GM23338 (cell line): ENCODE data around the gene ILK. TPM values are rescaled to one million over a fixed set of nuclear protein-coding genes. Genes with fewer than 3 reads are reported as not detected.

Source experiments
- ATAC-seq: fragments of 200-7000 bp; cut with Tn5 transposase; 3 replicates; pipeline ENCODE4 v1.9.1; 2020
- DNase-seq: peaks from one replicate; pipeline ENCODE4 v3.0.0-alpha.2; 2015; ENCODE audit warnings: low spot score
- H2AFZ ChIP-seq: fragments of 200-600 bp; sonication (generic); 2 replicates; pipeline ENCODE4 v1.8.0; 2016; ENCODE audit warnings: antibody characterized with exemption, mild to moderate bottlenecking, moderate library complexity
- H3F3A ChIP-seq: fragments of 200-600 bp; sonication (generic); replicated peaks from 2 replicates; pipeline ENCODE4 v1.8.0; 2017; ENCODE audit warnings: antibody characterized with exemption, mixed run types, low read depth
- H3K27ac ChIP-seq: fragments of 200-600 bp; sonication (generic); 2 replicates; pipeline ENCODE4 v1.6.1; 2016; ENCODE audit warnings: low read depth
- H3K27me3 ChIP-seq: fragments of 200-600 bp; sonication (generic); 2 replicates; pipeline ENCODE4 v1.8.0; 2016; ENCODE audit warnings: mild to moderate bottlenecking, mixed run types, moderate library complexity; ENCODE audit not compliant: insufficient read depth
- H3K36me3 ChIP-seq: fragments of 200-600 bp; sonication (generic); 2 replicates; pipeline ENCODE4 v1.8.0; 2016; ENCODE audit warnings: mild to moderate bottlenecking; ENCODE audit not compliant: insufficient read depth
- H3K4me1 ChIP-seq: fragments of 200-600 bp; sonication (generic); 2 replicates; pipeline ENCODE4 v1.8.0; 2016; ENCODE audit warnings: mild to moderate bottlenecking, moderate library complexity; ENCODE audit not compliant: insufficient read depth
- H3K4me2 ChIP-seq: fragments of 200-600 bp; sonication (generic); 2 replicates; pipeline ENCODE4 v1.7.1; 2017; ENCODE audit warnings: mixed run types
- H3K4me3 ChIP-seq: fragments of 200-600 bp; sonication (generic); 2 replicates; pipeline ENCODE4 v1.6.1; 2016; ENCODE audit warnings: mixed run types
- H3K79me2 ChIP-seq: fragments of 200-600 bp; sonication (generic); replicated peaks from 2 replicates; pipeline ENCODE4 v1.8.0; 2017; ENCODE audit warnings: mild to moderate bottlenecking; ENCODE audit not compliant: insufficient read depth
- H3K9me2 ChIP-seq: fragments of 200-600 bp; sonication (generic); 2 replicates; pipeline ENCODE4 v1.8.0; 2017; ENCODE audit not compliant: insufficient read depth
- H4K20me1 ChIP-seq: fragments of 200-600 bp; sonication (generic); replicated peaks from 2 replicates; pipeline ENCODE4 v1.8.0; 2017; ENCODE audit warnings: mild to moderate bottlenecking; ENCODE audit not compliant: insufficient read depth
- H3K27ac Mint-ChIP-seq: 2 replicates; pipeline ENCODE4 v1.8.0; 2020; ENCODE audit warnings: inconsistent platforms, mild to moderate bottlenecking, moderate library complexity, mixed read lengths
- H3K27me3 Mint-ChIP-seq: 3 replicates; pipeline ENCODE4 v1.8.0; 2022; ENCODE audit warnings: low read depth, mild to moderate bottlenecking, moderate library complexity, mixed read lengths, inconsistent platforms; ENCODE audit not compliant: insufficient read depth, poor library complexity
- H3K36me3 Mint-ChIP-seq: 3 replicates; pipeline ENCODE4 v1.8.0; 2021; ENCODE audit warnings: low read depth, mild to moderate bottlenecking, inconsistent platforms, moderate library complexity, mixed read lengths
- H3K4me1 Mint-ChIP-seq: 3 replicates; pipeline ENCODE4 v1.8.0; 2020; ENCODE audit warnings: mild to moderate bottlenecking, inconsistent platforms, mixed read lengths
- H3K4me3 Mint-ChIP-seq: 3 replicates; pipeline ENCODE4 v1.8.0; 2021; ENCODE audit warnings: moderate library complexity, mild to moderate bottlenecking, inconsistent platforms, mixed read lengths
- H3K9me3 Mint-ChIP-seq: 3 replicates; pipeline ENCODE4 v1.8.0; 2020; ENCODE audit warnings: moderate library complexity, mild to moderate bottlenecking, inconsistent platforms, mixed read lengths
- CREB1 ChIP-seq: fragments of 250-450 bp; sonication (Bioruptor Pico); IDR thresholded peaks from 2 replicates; pipeline ENCODE4 v1.5.0; 2020; ENCODE audit warnings: low read depth, mild to moderate bottlenecking, moderate library complexity
- CTCF ChIP-seq, 2 experiments: fragments of 200-600 bp in 1 of 2; sonication (generic) in 1 of 2; conservative IDR thresholded peaks; 2 replicates each; pipeline versions ENCODE4 v1.5.1 to v1.6.1; 2016 to 2017; ENCODE audit warnings: antibody characterized with exemption in 2 of 2, low read depth in 2 of 2, mild to moderate bottlenecking in 2 of 2, moderate library complexity in 1 of 2
- ETS1 ChIP-seq: IDR thresholded peaks from 2 replicates; pipeline ENCODE4 v1.6.1; 2016; ENCODE audit warnings: antibody characterized with exemption
- EZH2 ChIP-seq: fragments of 200-600 bp; sonication (generic); IDR thresholded peaks from one replicate; pipeline ENCODE4 v1.8.0; 2017; ENCODE audit warnings: antibody characterized with exemption, mild to moderate bottlenecking, low read depth; ENCODE audit not compliant: unreplicated experiment
- EZH2phosphoT487 ChIP-seq: fragments of 200-600 bp; sonication (generic); IDR thresholded peaks from one replicate; pipeline ENCODE4 v1.8.1; 2018; ENCODE audit warnings: antibody characterized with exemption; ENCODE audit not compliant: unreplicated experiment
- JUNB ChIP-seq: IDR thresholded peaks from one replicate; pipeline ENCODE4 v1.6.1; 2016; ENCODE audit warnings: antibody characterized with exemption; ENCODE audit not compliant: unreplicated experiment
- NANOG ChIP-seq: IDR thresholded peaks from 2 replicates; pipeline ENCODE4 v1.6.1; 2016; ENCODE audit warnings: antibody characterized with exemption, borderline replicate concordance
- POLR2AphosphoS5 ChIP-seq: IDR thresholded peaks from 2 replicates; pipeline ENCODE4 v1.6.1; 2016; ENCODE audit warnings: antibody characterized with exemption, low read depth
- REST ChIP-seq: IDR thresholded peaks from one replicate; pipeline ENCODE4 v1.6.1; 2018; ENCODE audit warnings: antibody characterized with exemption; ENCODE audit not compliant: unreplicated experiment
- STAT1 ChIP-seq: IDR thresholded peaks from one replicate; pipeline ENCODE4 v1.6.1; 2016; ENCODE audit warnings: antibody characterized with exemption; ENCODE audit not compliant: unreplicated experiment
- ZNF114 ChIP-seq: fragments of 250-450 bp; sonication (Bioruptor Pico); IDR thresholded peaks from 2 replicates; pipeline ENCODE4 v1.5.0; 2020; ENCODE audit warnings: mild to moderate bottlenecking, moderate library complexity
- ZNF331 ChIP-seq: fragments of 250-450 bp; sonication (Bioruptor Pico); IDR thresholded peaks from 2 replicates; pipeline ENCODE4 v1.5.0; 2020; ENCODE audit warnings: low read depth, mild to moderate bottlenecking, moderate library complexity
- ZNF462 ChIP-seq: fragments of 250-450 bp; sonication (Bioruptor Pico); IDR thresholded peaks from 2 replicates; pipeline ENCODE4 v1.5.0; 2020; ENCODE audit warnings: mild to moderate bottlenecking, moderate library complexity
- polyA plus RNA-seq: library from polyadenylated mRNA; unstranded; fragments of >200 nt; fragmentation: Nextera tagmentation; extraction: Ambion mirVana; gene quantifications from 2 replicates; pipeline ENCODE4 v1.2.1, GENCODE V29; 2016
- total RNA-seq: library from RNA; depleted of rRNA; stranded (reverse); fragments of >200 nt; shearing (Covaris generic); gene quantifications from 2 replicates; pipeline ENCODE4 v1.2.3, GENCODE V29; 2014

Gene ILK
- total and polyA plus RNA-seq, 2 experiments from 2014 or later, result 62.6 to 91.0 TPM

GRCh38 chr11:6578134-6578533 is 25.4 kb upstream of the ILK start:
- Mint-ChIP-seq H3K4me3 (no peak overlapping the region), H3K27me3 (peaks cover 2% of the 10 kb centered on the region), H3K9me3 (peaks cover 1% of the 10 kb centered on the region; the same call in 2 of the 3 replicates), H3K27ac (no peak overlapping the region), H3K36me3 (peaks cover 3% of the 10 kb centered on the region; the same call in 1 of the 3 replicates), H3K4me1 (peaks cover 5% of the 10 kb centered on the region)
- Histone ChIP-seq H3K36me3 (no peaks in the 10 kb centered on the region), H4K20me1 (no peaks in the 10 kb centered on the region; the same call in 1 of the 2 replicates), H3K27ac (no peak overlapping the region), H3K4me2 (no peak overlapping the region), H3K9me2 (no peaks in the 10 kb centered on the region), H3K79me2 (no peaks in the 10 kb centered on the region), H3K4me1 (no peaks in the 10 kb centered on the region), H3K4me3 (no peak overlapping the region), H2AFZ (no peak overlapping the region), H3F3A (no peaks in the 10 kb centered on the region), H3K27me3 (no peaks in the 10 kb centered on the region)
- no peak for DNase-seq
- ATAC-seq, result no peak
- TF ChIP-seq CTCF (conservative IDR thresholded peaks at IDR 0.05; ENCODE audit: low read depth in 2 of 2) (no peak), ETS1 (no peak), NANOG (no peak), ZNF462 (no peak), JUNB (no peak), REST (no peak), STAT1 (no peak), ZNF331 (no peak), EZH2 (no peak), POLR2AphosphoS5 (no peak), ZNF114 (CRISPR knock-in tag) (no peak), CREB1 (no peak), EZH2phosphoT487 (no peak)
